Left cardiac atrium (tissue), 4 donors: ENCODE results near the gene EPB41L1. TPM values are rescaled to one million over a fixed set of nuclear protein-coding genes. Genes with fewer than 3 reads are reported as not detected.

Source experiments
- ATAC-seq, 2 donors: fragments of 200-7000 bp; cut with Tn5 transposase; one replicate each; pipeline ENCODE4 v1.9.1; 2020; ENCODE audit warnings: mild to moderate bottlenecking in 2 of 2, moderate library complexity in 2 of 2
- DNase-seq: peaks from one replicate; pipeline ENCODE4 v3.0.0-alpha.2; 2020
- intact Hi-C, 2 donors: fragments of 100-400 bp; cut with DNase I; formaldehyde crosslinking; loops; one replicate each; pipeline versions ENCODE4 v1.14.1 to v1.15.1; 2022 to 2023
- total RNA-seq, 2 donors: library from RNA; stranded (reverse); fragmentation: NEBNext Ultra II Directional; extraction: Animal tissue kit (Norgen Biotek cat#: 25700); gene quantifications; one replicate each; pipeline ENCODE4 v1.2.1, GENCODE V29; 2021
- donor health status: DM: no; HTN: yes; CAD: no.
- donor health status: DM: no; HTN: yes; CAD: no; lungs with severe emphysema.
- donor health status: DM: yes; HTN: yes; CAD: no.
- donor health status: Dilated cardiomyopathy.

The EPB41L1 gene
- total RNA-seq, 2 donors from 2014 or later, result 20.5 to 32.1 TPM

GRCh38 chr20:36237477-36237876, 82.9 kb downstream of the EPB41L1 start:
- DNase-seq (no peak), ATAC-seq (no peak)
- intact Hi-C loops, result no loop called here

GRCh38 chr20:36238153-36238552, 83.6 kb downstream of the EPB41L1 start:
- no peak for ATAC-seq
- DNase-seq, result no peak
- intact Hi-C loops, result no loop called here

- ATAC-seq, result no peak
- intact Hi-C loops, result no loop called here
- DNase-seq, result no peak
Measured at GRCh38 chr20:36238760-36239159, 84.2 kb downstream of the EPB41L1 start.

GRCh38 chr20:36240076-36240475, 85.5 kb downstream of the EPB41L1 start:
- ATAC-seq (no peak), DNase-seq (no peak)
- intact Hi-C loops, result no loop called here

GRCh38 chr20:36241678-36242077, 87.1 kb downstream of the EPB41L1 start:
- ATAC-seq, result no peak
- intact Hi-C loops, result no loop called here
- DNase-seq, result no peak

GRCh38 chr20:36243726-36244125, 89.2 kb downstream of the EPB41L1 start:
- intact Hi-C loops, result no loop called here
- DNase-seq (no peak), ATAC-seq (no peak)

- intact Hi-C loops, result no loop called here
- no peak for DNase-seq
- ATAC-seq, result no peak
Measured at GRCh38 chr20:36246401-36246800, 91.9 kb downstream of the EPB41L1 start.

GRCh38 chr20:36248836-36249235, 94.3 kb downstream of the EPB41L1 start:
- ATAC-seq (no peak), DNase-seq (no peak)
- intact Hi-C loops, result no loop called here

- no peak for ATAC-seq
- no peak for DNase-seq
- intact Hi-C loops, result no loop called here
Measured at GRCh38 chr20:36249450-36249849, 94.9 kb downstream of the EPB41L1 start.

- intact Hi-C loops, result no loop called here
- DNase-seq, result no peak
- ATAC-seq, result no peak
Measured at GRCh38 chr20:36251426-36251825, 96.9 kb downstream of the EPB41L1 start.

- intact Hi-C loops, result no loop called here
Measured at GRCh38 chr20:36252511-36252910, 98.0 kb downstream of the EPB41L1 start.

GRCh38 chr20:36253036-36253435, 98.5 kb downstream of the EPB41L1 start:
- ATAC-seq (no peak), DNase-seq (no peak)
- intact Hi-C loops, result no loop called here

More at GRCh38 chr20:36252511-36252910, 98.0 kb downstream of the EPB41L1 start:
- DNase-seq (no peak), ATAC-seq (no peak)

- ATAC-seq (no peak), DNase-seq (no peak)
- intact Hi-C loops, result no loop called here
Measured at GRCh38 chr20:36254076-36254475, 99.5 kb downstream of the EPB41L1 start.

GRCh38 chr20:36255445-36255844, 100.9 kb downstream of the EPB41L1 start:
- ATAC-seq (no peak), DNase-seq (no peak)
- intact Hi-C loops, result no loop called here

- intact Hi-C loops, result no loop called here
Measured at GRCh38 chr20:36259177-36260061, 104.9 kb downstream of the EPB41L1 start.

GRCh38 chr20:36260316-36260715, 105.8 kb downstream of the EPB41L1 start:
- intact Hi-C loops, result no loop called here
- DNase-seq (no peak), ATAC-seq (no peak)

More at GRCh38 chr20:36259177-36260061, 104.9 kb downstream of the EPB41L1 start:
- DNase-seq (no peak), ATAC-seq (no peak)

- DNase-seq (no peak), ATAC-seq (no peak)
- intact Hi-C loops, result no loop called here
Measured at GRCh38 chr20:36261389-36262105, 107.0 kb downstream of the EPB41L1 start.

- DNase-seq (no peak), ATAC-seq (no peak)
- intact Hi-C loops, result no loop called here
Measured at GRCh38 chr20:36262440-36262839, 107.9 kb downstream of the EPB41L1 start.

- intact Hi-C loops, result no loop called here
- ATAC-seq, result no peak
- DNase-seq, result no peak
Measured at GRCh38 chr20:36264426-36265246, 110.1 kb downstream of the EPB41L1 start.

GRCh38 chr20:36266189-36266588, 111.6 kb downstream of the EPB41L1 start:
- intact Hi-C loops, result no loop called here
- ATAC-seq, result no peak
- DNase-seq, result no peak
